SIG-M5 treated with dmso at 0.1 percent for 504 hours (cell line): ENCODE measurements around the gene ABCB6.
A peak's percentile ranks its signal among the peaks of the same experiment; 100 is the strongest.
"Not testable (repeated sequence)": the region's sequence is repeated elsewhere in the genome, so short reads cannot be mapped to it uniquely, and the experiment has no call there.

Experiments used
- DNase-seq: peaks from one replicate; lab custom pipeline; 2025; ENCODE audit not compliant: unreplicated experiment; lab: John Stamatoyannopoulos, UW

The ABCB6 gene

GRCh38 chr2:219218732-219219701 lies at the start of gene ABCB6:
ABCB6 (minus strand) TSS chr2:219218958; CDS start chr2:219218673, 285 bp downstream.
- DNase-seq, result peak; percentile 27

- no peak for DNase-seq
These were observed 49.5 kb upstream of the ABCB6 start for GRCh38 chr2:219268294-219268693.

GRCh38 chr2:219266886-219267285 lies 48.1 kb upstream of the ABCB6 start:
- DNase-seq, result no peak

DNA sequence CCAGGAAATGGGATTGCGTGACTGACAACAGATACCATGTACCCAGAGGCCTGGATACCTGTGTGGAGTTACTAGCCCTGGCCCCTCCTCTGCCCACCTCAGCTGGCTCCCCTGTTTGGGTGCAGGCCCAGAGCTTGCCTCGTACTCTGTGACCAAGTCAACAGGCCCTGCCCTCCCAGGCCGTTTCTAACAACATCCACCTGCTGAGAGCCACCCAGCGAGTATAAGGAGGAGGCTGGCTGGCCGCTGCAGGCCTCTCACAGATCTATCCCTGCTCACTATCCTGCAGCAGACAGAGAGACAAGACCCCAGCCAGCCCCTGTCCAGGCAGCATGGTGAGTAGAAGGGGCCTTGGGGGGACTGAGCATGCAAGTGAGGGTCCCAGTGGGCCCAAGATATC lies 47.5 kb upstream of the ABCB6 start:
- DNase-seq, result no peak

DNA sequence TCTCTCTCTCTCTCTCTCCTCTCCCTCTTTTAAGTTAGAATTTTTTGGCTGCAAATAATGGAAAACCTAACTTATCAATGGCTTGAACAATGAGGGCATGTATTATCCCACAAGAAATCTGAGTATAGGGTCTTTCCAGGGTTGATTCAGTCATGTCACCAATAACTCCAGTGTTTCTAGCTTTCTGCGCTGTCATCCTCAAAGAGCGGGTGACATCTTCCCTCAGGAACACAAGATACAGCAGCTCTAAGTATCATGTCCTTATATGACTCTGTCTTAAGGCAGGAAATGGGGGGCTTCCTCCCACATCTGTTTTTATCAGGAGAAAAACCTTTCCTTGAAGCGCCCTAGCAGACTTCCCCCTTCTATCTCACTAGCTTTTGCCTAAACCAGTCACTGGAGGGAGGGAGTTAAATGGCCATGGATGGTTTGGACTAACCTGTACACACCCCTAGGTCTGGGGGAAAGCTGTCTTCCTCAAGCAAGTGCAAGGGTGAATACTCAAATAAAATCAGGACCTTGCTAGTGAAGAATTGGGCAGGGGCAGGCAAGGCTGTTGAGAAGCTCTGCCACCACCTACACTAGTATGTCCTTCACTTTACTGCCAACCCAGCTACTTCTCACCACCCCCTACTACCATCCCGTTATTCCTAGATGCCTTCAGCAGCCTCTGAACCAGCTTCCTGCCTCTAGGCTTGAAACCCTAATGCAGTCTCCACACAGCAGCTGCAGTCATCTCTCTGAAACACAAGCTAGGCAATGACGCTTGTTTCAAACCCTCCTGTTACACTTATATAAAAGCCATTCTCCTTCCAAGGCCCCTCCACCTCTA lies 42.5 kb upstream of the ABCB6 start:
- DNase-seq, result no peak

DNA sequence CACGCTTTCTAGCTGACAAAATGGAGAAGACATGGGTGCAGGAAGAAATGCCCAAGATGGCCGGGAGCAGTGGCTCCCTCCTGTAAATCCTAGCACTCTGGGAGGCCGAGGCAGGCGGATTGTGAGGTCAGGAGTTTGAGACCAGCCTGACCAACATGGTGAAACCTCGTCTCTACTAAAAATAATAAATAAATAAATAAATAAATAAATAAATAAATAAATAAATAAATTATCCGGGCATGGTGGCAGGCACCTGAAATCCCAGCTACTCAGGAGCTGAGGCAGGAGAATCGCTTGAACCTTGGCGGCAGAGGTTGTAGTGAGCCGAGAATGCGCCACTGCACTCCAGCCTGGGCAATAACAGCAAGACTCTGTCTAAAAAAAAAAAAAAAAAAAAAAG lies 40.2 kb upstream of the ABCB6 start:
- not testable (repeated sequence) for DNase-seq

GRCh38 chr2:219254590-219255201 lies 35.9 kb upstream of the ABCB6 start:
- peak; percentile 90 for DNase-seq

DNA sequence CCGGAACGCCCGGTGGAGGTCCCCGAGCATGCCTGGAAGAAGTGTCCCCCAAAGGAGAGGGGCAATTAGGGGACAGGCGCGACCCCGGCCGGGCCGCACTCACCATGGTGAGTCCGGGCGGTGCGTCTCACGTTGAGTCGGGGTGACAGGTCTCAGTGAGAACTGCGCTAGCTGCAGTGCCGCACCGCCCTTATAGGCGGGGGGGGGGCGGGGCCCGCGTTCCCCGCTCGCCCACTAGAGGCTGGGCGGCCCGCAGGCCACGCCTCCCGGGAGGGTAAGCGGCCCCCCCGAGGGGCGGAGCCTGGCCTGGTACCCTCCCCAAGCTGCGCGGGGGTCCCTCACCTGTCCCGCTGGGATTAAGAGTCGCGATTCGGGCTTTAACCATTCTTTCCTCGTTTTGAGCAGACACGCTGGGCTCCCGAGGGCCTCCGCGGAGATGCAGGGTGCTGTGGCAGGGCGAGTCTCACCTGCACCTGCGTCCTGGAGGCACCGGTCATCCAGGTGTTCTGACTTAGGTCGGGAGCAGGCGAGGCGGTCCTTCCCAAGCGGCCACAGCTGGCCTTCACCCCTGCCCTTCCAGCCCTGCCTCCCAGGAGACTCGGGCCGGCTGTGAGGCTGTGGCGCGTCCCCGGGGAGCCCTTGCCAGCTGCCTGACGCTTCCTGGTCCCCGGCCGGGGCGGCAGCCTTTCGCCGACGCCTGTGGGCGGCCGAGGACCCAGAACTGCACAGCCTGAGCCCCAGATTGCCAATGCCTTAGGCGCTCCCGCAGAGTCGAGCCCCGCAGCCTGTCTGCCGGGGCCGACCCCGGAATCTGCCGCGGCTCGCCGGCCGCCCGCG lies 35.2 kb upstream of the ABCB6 start, which contains the start of gene TUBA4A:
TUBA4A (minus strand) TSS at position 166 of the 837 bp plus-strand sequence; CDS start at position 106, 60 bp downstream.
- peak; percentile 53 for DNase-seq

DNA sequence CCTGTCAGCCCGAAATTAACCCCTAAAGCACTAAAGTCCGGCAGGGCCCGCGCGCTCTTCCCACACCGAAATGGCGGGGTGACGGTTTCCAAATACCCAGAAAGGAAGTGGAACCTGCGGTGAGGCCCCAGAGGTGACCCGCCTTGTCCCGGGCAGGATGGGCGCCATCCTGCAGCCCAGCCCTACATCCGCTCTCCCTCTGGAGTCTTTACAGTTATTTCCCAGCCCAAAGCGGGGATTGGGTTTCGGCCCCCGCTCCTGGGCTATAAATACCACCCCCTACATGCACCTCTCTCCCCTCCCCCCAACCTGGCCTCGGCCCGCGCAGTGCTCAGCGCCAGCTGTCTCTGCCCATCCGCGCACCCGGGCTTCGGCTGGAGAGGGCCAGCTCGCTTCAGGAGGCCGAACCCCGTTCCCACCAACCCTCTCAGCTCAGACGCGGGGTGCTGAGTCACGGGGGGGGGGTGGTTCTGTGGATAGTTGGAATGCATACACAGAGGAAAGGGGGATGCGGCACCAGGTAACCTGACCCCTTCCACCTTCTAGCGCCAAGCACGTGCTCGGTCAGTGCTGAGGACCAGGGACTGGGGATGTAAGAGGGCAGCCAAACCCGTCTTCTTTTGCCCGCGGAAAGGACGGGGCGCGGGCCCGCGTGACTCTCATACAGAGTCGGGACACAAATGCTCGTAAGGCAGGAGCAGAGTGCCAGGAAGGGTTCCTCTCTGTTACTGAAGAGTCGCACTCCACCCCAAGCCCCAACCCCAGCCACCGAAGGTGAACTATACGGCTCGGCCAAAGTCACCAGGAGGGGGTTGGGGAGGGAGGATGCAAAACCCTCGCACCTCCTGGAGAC lies 34.4 kb upstream of the ABCB6 start, which contains the start of gene TUBA4B:
TUBA4B (plus strand) TSS at position 344 of the 853 bp plus-strand sequence; CDS start at position 509, 165 bp downstream.
- peak; percentile 61 for DNase-seq

- no peak for DNase-seq
These were observed 33.8 kb upstream of the ABCB6 start for GRCh38 chr2:219252570-219252899.

DNA sequence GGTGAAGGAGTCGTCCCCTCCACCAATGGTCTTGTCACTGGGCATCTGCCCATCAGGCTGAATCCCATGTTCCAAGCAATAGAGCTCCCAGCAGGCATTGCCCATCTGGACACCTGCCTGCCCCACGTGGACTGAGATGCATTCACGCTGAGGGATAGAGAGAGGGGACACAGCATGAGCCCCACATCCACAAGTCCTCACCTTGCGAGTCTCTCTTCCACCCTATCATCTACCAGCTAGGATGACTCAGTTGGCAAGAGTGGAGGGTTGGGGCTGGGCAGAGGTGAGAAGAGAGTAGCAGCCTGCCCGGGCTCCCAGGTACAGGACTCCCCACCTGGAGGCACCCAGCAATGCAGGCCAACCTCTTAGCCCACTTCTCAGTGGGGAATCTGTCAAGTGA lies 33.3 kb upstream of the ABCB6 start:
- no peak for DNase-seq

- no peak for DNase-seq
These were observed 32.9 kb upstream of the ABCB6 start for GRCh38 chr2:219251656-219252055.

- peak; percentile 84 for DNase-seq
These were observed 31.5 kb upstream of the ABCB6 start for GRCh38 chr2:219250049-219250781.

DNA sequence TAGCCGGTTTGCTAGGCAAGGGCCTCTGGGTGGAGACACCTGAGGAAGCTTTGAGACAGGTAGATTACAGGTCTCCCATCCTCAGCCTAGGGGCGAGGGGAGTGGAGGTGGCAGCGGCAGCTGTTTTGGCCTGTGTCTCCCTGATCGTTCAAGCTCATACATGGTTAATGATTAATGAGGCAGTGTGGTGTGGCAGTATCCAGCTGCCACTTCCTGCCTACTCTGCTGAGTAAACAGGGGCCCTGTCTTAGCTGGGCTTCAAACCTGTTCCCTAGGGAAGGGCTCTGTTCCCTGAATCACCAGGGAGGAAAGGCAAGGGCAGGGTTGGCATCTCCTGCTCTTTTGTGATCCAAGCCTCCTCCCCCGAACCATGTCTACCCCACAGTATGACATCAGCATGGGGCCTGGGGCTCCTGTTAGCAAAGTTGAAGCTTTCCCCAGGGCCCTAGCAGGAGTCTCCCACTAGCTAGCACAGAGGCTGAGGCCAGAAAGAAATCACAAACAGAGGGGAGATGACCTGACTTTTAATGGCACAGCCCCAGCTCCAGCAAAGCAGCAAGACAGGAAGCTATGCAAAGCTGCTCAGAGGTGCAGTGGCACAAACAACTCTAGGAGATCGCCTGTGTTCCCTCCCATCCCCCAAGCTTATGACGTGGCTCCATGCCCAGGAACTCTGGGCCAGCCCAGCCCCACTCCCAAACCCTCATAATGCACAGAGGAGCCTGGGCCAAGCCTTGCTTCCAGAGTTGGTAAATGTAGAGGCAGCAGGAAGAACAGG lies 30.6 kb upstream of the ABCB6 start:
- peak; percentile 66 for DNase-seq

- no peak for DNase-seq
These were observed 30.1 kb upstream of the ABCB6 start for GRCh38 chr2:219248845-219249202.

DNA sequence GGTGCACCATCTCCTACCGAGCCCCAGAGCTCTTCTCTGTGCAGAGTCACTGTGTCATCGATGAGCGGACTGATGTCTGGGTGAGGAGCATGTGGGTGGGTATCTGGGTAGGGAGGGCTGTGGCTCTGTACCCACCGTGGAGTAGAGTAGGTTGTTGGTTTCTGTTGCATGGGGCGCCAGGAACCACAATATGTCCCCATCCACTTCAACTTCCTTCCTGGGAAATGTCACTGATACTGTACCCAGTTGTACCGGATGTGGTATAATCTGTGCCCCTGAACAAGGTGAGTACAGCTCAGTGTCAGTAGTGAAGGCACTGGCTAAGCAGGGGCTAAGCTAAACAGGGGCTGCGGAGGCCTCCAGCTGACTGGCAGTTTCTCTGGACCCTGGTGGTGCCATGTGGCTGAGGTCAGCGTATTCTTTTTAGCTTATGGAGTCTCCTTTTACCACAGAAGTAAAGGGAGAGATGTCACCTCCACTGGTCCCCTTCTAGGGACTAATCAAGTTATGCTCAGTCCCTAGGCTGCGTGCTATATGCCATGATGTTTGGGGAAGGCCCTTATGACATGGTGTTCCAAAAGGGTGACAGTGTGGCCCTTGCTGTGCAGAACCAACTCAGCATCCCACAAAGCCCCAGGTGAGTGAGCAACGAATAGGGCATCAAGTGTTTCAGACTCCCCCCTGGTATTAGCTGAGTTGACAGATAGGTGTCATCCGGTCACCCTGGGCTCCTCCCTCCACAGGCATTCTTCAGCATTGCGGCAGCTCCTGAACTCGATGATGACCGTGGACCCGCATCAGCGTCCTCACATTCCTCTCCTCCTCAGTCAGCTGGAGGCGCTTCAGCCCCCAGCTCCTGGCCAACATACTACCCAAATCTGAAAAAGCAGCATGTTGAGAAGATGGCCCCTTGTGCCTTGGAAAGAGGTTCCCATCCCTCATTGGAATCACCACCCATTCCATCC lies 29.2 kb upstream of the ABCB6 start:
- DNase-seq, result peak; percentile 33

- no peak for DNase-seq
These were observed 27.8 kb upstream of the ABCB6 start for GRCh38 chr2:219246559-219246958.
